Left ventricle myocardium superior (tissue), 1 donor: ENCODE data around the gene SEBOX. TPM values are rescaled to one million over a fixed set of nuclear protein-coding genes. Genes with fewer than 3 reads are reported as not detected.

Experiments used
- ATAC-seq: fragments of 200-7000 bp; cut with Tn5 transposase; one replicate; pipeline ENCODE4 v1.9.1; 2020; ENCODE audit warnings: mild to moderate bottlenecking, moderate library complexity
- DNase-seq: peaks from one replicate; pipeline ENCODE4 v3.0.0-alpha.2; 2020
- intact Hi-C: fragments of 100-400 bp; cut with micrococcal nuclease; formaldehyde crosslinking; loops from one replicate; pipeline ENCODE4 v1.11.0; 2022
- total RNA-seq: library from RNA; stranded (reverse); fragmentation: NEBNext Ultra II Directional; extraction: Animal tissue kit (Norgen Biotek cat#: 25700); gene quantifications from one replicate; pipeline ENCODE4 v1.2.1, GENCODE V29; 2021
- donor health status: DM: no; HTN: yes; CAD: no; lungs with severe emphysema.

The SEBOX gene
- total RNA-seq, 1 donor from 2014 or later, result not detected

DNA sequence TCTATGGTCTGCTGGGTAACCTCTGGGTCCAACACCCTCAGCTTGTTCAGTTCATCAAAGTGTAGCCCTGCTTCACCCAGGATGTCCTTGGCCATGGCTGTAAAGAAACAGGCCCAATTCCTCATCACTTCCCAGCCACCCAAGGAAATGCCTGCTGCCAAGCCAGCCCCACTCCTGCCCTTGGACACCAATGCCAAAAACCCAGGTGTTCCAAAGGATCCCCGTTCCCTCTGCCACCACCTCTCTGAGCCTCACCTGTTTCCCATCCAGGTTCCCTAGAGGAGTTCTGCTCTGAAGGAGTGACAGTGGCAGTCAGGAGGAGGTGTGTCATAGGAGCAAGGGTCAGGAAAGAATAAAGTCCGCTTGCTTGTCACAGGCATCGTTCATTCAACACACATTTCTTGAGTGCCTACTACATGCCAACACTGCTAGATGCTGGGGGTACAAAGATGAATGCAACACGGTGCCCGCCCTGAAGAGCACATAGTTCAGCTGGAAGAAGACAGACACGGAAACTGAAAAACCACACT lies 33.0 kb downstream of the SEBOX start:
- ATAC-seq, result no peak
- intact Hi-C loops, result no loop called here
- DNase-seq, result no peak

DNA sequence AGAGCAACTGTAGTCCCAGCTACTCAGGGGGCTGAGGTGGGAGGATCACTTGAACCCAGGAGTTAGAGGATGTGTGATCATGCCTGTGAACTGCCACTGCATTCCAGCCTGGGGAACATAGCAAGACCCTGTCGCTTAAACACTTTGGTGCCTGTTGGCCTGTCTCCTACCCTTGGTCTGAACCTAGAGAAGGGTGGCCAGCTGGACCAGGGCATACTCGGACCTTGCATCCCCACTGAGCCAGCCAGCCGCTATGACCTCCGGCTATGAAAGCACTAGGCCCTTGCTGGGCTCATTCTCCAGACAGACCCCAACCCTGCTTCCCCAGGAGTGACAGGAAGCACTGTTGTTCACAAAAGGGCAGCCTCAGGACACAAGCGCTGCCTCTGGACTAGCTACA lies 34.3 kb downstream of the SEBOX start:
- intact Hi-C loops, result no loop called here
- no peak for DNase-seq

DNA sequence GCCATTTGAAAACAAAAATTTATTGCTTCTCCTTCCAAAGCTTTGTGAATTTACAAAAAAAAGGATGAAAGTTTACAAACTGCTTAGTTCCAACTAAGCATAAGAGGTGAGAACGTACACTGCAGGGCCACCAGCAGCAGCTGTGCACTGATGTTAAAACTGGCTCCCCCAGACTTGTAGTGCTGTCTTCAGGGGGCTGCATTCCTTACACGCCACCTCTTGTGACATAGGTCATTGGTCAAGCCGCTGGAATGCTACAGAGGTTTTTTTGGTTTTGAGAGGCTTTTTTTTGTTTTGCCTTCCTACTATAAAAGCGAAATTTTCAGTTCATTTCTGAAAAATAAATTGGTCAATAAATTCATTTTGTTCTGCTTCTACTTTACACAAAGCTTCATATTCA lies 36.7 kb downstream of the SEBOX start:
- DNase-seq (no peak), ATAC-seq (no peak)
- intact Hi-C loops, result no loop called here

More for the DNA sequence above, 34.3 kb downstream of the SEBOX start:
- no peak for ATAC-seq

DNA sequence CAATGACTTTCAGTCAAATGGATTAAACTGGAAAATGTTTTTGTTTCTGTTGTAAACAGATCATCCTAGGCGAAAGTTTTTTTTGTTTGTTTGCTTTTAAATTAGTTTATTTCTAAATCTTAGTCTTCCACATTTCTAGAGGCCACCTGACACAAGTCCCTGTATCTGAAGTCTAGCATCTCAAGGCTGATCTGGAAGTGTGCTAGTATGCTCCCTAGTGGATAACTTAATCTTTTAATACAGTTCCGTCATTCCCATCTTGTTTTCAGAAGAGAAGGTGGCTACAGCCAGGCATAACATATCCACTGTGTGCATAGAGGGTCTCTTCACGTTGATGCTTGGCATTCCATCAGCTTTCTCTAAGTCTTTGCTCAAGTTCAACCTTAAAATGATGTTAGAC lies 37.3 kb downstream of the SEBOX start:
- DNase-seq (no peak), ATAC-seq (no peak)
- intact Hi-C loops, result no loop called here

DNA sequence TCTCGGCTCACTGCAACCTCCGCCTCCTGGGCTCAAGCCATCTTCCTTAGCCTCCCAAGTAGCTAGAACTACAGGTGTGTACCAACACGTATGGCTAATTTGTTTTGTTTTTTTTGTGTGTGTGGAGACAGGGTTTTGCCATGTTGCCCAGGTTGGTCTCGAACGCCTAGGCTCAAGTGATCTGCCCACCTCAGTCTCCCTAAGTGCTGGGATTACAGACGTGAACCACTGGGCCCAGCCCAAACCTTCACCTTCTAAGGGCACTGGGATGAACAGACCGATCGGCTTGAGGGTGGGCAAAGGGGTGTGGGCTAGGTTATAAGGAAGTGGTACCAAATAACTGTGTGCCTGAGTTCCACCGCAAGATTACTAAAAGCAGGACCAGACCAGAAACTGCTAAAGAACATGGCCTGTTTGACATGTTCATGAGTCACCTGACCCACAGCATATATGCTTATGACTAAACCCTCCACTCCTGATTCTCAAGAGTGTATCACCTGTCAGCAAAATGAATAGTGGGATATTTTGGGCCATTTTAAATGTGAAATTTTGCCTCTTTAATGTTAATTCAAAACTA lies 37.9 kb downstream of the SEBOX start:
- no peak for ATAC-seq
- intact Hi-C loops, result no loop called here

DNA sequence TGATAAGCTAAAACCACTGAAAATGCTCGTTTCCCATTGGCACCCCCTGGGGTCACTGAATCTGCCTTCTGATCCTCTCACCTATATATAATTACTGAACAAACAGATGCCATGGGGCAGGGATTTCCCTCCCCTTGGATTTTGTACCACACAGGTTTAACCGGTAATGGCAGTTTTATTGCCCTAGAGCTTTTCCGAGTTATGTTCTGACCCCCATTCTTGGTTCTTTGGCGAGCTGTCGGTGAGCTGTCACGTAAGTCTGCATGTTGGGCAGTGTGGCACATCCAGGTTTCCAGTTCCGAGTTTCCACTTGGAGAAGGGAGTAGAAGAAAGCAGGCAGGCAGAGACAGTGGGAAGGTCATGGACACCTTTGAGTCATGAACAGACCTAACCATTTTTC lies 38.9 kb downstream of the SEBOX start:
- ATAC-seq (no peak), DNase-seq (no peak)
- intact Hi-C loops, result no loop called here

More for the DNA sequence above, 37.9 kb downstream of the SEBOX start:
- DNase-seq, result no peak

DNA sequence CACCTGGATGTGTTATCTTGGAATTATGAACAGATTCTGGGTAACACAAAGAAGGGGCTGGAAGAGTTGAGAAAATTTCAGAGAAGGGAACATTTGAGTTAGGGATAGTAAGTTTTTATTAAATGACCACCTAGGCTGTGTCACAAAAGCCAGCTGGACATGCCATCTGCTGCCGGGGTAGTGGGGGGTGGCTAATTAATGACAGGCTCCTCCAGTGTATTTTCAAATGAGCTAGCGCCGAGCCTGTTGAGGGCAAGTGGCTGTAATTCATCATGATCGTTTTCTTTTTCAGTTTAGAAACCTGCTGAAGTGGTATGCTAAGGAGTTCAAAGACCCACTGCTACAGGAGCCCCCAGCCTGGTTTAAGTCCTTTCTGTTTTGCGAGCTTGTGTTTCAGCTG lies 39.8 kb downstream of the SEBOX start:
- ATAC-seq, result no peak
- DNase-seq, result no peak

DNA sequence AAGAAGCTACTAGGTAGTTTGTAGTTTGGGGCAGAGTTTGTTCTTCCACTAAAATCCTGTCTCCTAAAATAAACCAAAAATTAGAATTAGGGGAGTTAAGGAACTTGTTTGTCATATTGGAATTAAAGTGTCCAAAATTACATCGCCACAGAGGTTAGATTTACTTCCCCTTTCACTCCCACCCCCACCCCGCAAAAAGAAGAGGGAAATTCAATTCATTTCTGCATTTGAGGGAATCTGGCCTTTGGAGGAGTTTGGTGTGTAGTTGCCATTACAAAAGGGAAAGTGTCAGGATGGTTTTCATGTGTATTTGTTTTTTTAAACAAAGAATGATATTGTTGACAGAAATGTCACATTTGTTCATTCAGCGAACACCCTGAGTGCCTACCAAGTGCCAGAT lies 40.2 kb downstream of the SEBOX start:
- ATAC-seq (no peak), DNase-seq (no peak)
- intact Hi-C loops, result no loop called here

More for the DNA sequence above, 39.8 kb downstream of the SEBOX start:
- intact Hi-C loops, result no loop called here

DNA sequence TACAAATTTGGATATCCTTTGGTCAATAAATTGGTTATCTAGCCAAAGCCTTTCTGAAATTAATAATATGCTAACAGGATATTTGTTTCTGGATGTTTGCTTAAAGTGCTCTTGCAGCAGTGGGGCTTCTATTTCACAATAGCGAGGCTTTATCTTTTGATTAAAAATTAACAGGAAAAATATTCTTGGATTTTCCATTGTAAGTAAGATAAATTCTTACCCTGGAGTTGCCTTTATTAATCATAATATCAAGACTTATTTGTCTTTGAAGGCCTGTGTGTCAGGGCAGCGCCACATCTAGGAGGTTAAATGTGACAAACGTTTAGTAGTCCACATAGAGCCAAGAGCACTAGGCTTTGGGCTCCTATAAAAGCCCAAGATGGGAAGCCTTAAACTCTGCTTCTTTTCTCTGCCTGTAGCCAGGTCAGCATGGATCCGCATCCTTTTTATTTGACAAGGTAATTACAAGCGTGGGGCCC lies 40.7 kb downstream of the SEBOX start:
- intact Hi-C loops, result no loop called here
- no peak for ATAC-seq
- no peak for DNase-seq

DNA sequence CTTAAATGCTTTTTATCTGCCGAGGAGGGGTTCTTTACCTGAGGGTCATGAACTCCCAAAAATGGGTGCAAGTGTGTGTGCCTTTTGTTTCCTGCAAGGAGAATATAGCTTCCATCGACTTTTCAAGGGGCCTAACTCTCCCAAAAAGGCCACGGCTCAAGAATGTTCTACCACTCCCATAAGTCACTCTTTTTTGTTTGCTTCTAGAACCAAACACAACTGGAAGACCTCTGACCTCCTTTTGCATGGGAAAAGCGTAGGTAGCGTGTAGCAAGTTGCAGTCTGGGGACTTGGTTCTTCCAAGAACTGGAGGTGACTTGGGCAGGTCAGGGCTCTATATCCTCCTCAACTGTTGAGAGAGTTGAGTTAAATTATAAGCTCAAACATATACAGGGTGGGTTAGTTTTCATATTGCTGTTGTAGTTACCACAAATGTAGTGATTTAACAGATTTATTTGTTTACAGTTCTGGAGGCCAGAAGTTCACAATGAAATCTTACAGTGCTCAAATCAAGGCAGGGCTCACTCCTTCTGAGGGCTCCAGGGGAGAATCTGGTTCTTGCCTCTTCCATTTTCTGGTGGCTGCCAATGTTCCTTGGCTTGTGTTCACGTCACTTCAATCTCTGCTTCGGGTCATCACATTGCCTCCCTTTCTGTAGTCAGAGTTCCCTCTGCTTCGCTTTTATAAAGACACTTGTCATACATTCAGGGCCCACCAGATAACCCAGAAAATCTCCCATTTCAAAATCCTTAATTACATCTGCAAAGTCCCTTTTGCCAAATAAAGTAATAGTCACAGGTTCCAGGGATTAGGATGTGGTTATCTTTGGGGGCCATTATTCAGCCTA lies 44.6 kb downstream of the SEBOX start:
- no peak for DNase-seq
- no peak for ATAC-seq
- intact Hi-C loops, result no loop called here

DNA sequence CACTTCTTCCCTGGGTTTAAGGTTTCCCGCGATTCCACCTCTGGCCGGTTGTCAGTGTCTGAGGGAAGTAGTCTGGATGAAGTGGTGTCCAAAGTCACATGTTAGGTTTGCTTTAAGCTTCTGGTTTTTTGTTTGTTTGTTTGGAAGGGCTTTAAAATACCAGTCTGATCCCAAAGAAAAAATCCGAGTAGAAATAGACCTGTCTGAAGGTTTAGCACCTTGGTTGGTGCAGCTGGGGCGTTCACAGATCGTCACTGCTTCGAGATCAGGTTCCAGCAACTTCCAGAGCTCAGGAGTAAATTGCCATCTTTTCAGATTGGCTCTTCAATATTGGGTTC lies 45.4 kb downstream of the SEBOX start:
- ATAC-seq (no peak), DNase-seq (no peak)
- intact Hi-C loops, result no loop called here

DNA sequence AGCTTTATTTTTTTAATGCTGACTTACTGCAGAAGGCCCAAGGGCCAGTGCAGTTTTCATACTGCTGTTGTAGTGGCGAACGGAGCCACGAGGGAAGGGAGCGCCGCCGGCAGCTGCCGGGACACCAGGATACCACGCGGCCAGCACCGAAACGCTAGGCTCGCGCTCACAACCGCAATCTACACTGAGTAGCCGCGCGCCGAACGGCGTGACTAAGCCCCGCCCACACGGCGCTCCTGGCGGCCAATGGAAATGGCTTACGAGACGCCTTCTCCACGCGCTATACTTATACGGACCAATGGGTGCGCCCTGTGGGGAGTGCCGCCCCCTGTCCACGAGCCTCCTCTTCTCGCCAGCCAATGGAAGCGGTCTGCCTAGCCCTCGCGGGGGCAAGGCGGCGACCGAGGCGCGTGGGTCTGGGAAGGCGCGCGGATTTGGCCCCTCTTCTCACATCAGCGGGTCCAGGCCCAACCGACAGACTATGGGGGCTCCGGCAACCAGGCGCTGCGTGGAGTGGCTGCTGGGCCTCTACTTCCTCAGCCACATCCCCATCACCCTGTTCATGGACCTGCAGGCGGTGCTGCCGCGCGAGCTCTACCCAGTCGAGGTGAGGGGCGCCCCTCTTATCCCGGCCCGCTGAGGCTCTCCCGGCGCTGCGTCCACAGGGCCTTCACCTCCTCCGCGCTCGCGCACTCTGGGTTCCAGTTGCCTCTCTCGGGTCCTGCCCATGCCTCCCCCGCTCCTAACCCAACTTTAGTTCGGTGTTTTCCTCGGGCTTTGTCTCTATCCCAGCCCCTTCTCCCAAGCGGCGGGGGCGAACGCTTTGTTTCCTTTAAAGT lies 46.0 kb downstream of the SEBOX start, which contains the start of gene TMEM97:
TMEM97 (plus strand) TSS at position 442 of the 839 bp plus-strand sequence; CDS start at position 482, 40 bp downstream.
- intact Hi-C loops, result no loop called here
- ATAC-seq (peak; percentile 100), DNase-seq (peak; percentile 98)

DNA sequence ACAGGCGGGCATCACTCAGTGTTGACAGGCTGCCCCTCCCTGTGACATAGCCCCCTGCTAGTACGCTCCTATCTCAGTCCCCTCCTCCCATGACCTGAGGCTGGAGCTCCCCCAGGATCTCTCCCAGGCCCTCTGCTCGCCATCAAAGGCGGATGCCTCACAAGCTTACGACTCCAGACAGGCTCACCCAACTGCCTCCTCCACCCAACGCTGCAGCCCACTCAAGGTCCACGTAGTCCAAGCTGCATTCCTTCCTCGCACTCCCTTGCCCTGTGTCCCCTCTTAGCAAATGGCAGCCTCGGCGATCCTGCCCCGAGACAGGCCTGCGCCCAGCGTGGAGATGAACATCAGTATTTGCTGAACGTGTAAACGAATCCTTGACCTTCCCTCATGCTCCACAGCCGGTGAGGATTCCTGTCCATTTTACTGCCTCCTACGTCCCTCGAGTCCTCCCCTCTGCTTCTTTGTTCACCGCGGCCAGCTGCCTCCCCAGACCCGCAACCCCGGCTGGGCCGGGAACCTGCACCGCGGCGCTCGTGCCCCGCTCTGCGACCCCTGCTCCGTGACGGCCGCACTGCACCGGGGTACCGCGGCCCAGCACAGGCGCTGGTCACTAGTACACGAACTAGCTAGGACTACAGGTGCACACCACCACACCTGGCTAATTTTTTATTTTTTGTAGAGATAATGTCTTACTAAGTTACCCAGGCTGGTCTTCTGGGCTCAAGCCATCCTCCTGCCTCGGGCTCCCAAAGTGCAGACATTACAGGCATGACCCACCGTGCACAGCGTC lies 46.8 kb downstream of the SEBOX start:
- no peak for DNase-seq
- ATAC-seq, result peak; percentile 3
- intact Hi-C loops, result no loop called here

DNA sequence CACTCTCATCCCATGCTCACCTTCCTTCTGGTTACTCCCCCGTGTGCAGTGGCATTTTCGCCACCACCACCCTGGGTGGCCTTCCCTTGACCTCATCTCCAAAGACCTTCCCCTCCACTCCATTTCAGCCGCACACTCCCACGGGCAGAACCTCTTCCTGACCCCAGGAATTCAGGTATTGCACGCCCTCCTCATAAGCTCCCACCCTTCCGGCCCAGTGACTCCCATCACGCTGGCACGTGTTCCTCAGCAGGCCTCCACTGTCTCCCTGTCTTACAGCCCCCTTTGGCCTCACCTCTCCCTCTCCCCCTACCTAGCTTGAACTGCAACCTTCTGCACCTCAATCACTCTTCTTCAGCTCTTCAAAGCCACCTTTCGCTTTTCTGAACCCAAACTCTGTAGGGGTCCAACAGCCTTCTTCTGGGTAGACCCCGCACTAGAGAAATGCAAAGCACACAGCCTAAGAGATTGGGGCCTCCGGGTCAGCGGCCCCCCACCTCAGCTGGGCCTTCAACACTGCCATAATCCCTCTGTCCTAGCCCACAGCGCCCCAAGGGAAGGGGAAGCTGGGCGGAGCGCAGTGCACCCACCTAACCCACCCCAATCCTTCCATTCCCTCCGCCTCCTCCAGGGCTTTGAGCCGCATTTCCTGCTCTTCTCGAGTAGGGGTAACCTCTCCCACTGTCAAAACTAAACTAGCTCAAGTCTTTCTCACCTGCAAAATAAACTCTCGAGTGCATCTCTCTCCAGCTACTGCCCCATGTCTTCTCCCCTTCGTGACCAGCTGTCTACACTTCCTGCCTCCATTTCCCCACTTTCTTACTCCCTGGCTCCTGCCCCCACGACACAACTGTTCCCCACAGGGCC lies 47.7 kb downstream of the SEBOX start:
- ATAC-seq (no peak), DNase-seq (no peak)
- intact Hi-C loops, result no loop called here

DNA sequence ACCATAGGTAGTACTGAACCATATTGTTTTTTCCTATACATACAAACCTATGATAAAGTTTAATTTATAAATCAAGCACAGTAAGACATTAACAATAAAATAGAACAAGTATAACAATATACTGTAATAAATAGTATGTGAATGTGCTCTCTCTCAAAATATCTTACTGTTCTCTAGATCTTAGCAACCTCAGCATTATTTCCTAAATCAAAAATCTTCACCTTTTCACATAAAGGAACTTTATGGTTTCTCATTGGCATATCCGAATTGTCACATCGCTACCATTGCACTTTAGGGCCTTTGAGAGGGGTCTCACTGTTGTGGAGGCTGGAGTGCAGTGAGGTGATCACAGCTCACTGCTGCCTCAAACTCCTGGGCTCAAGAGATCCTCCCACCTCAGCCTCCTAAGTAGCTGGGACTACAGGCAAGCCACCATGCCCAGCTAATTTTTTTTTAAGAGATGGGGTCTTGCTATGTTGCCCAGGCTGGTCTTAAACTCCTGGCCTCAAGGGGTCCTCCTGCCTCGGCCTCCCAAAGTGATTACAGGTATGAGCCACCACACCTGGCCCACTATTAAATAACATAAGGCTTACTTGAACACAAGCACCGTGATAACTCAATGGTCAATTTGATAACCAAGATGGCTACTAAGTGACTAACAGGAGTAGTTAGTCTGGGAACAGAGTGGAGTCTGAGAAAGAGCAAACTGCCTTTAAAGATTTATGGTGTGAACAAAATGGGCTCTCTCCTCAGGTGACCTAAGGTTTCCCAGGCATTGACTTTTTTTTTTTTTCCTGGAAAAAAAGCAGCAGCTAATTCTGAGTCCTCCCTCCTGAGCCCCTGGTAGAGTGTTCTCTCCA lies 48.9 kb downstream of the SEBOX start:
- DNase-seq, result no peak
- intact Hi-C loops, result no loop called here
- no peak for ATAC-seq

DNA sequence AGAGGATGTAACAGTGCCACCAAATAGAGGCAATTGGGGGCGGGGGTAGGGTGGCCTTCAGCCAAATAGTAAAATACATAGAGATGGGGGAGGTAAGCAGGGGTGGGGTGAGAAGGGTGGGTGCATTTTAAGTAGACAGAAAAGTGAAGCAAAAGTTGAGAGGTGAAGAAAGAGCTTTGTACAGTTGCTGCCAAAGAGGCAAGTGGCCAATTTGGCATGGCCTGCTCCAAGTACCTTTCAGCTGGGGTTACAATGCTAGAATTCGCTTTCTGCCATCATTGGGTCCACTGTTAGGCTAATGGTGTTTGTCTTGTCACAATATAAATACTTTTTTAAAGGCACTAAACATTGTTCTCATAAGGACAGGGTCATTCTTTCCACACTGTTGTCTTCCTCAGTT lies 51.2 kb downstream of the SEBOX start:
- ATAC-seq, result no peak
- intact Hi-C loops, result no loop called here
- DNase-seq, result no peak
